GM12878 (cell line): ENCODE measurements around the gene DNAJC15. TPM values are rescaled to one million over a fixed set of nuclear protein-coding genes. Genes with fewer than 3 reads are reported as not detected.

Source experiments
- ATAC-seq: fragments of 200-7000 bp; cut with Tn5 transposase; 3 replicates; pipeline ENCODE4 v1.9.1; 2020; ENCODE audit warnings: mild to moderate bottlenecking, moderate library complexity
- BruUV-seq: library from RNA; stranded (reverse); fragments of 400-500 nt; replicated peaks from 2 replicates; lab custom pipeline; 2021; lab: Mats Ljungman, UMichigan
- CTCF ChIA-PET: fragments of 300-600 bp; sonication (Branson Sonifier 250); formaldehyde crosslinking; extraction: SDS; loops from one replicate; lab custom pipeline; 2021; ENCODE audit warnings: inconsistent platforms; lab: Yijun Ruan, JAX
- POLR2A ChIA-PET: fragments of 350-600 bp; formaldehyde crosslinking; extraction: SDS; loops from one replicate; lab custom pipeline; 2021; ENCODE audit warnings: inconsistent platforms; lab: Charles Lee
- RAD21 ChIA-PET: fragments of 300-600 bp; sonication (Branson Sonifier 250); formaldehyde crosslinking; loops from one replicate; lab custom pipeline; 2023; ENCODE audit warnings: antibody characterized with exemption; ENCODE audit not compliant: unreplicated experiment; lab: Charles Lee
- SMC1A ChIA-PET: fragments of 300-600 bp; sonication (Branson Sonifier 250); formaldehyde crosslinking; loops from one replicate; lab custom pipeline; 2023; ENCODE audit not compliant: unreplicated experiment, uncharacterized antibody; lab: Charles Lee
- DNase-seq: peaks from one replicate; pipeline ENCODE4 v3.0.0-alpha.2; 2011; ENCODE audit warnings: low read depth, low spot score
- FAIRE-seq: peaks from 3 replicates; lab custom pipeline; 2011; peaks lifted over from hg19 to GRCh38; lab: Jason Lieb, UNC
- H2AFZ ChIP-seq: 2 replicates; pipeline ENCODE4 v1.6.0; 2011; ENCODE audit warnings: low read depth, low read length, control low read depth; ENCODE audit not compliant: control insufficient read depth
- H3K27ac ChIP-seq: 2 replicates; pipeline ENCODE4 v1.5.1; 2011; ENCODE audit warnings: control low read depth; ENCODE audit not compliant: control insufficient read depth, insufficient read depth
- H3K27me3 ChIP-seq, 2 experiments: replicated peaks in 1 of 2; 2 replicates each; pipeline versions ENCODE4 v1.6.0 to v1.6.1; 2011; ENCODE audit warnings: low read length in 1 of 2; ENCODE audit not compliant: control insufficient read depth in 2 of 2, insufficient read depth in 2 of 2
- H3K36me3 ChIP-seq, 2 experiments: 2 replicates each; pipeline ENCODE4 v1.5.1; 2011; ENCODE audit warnings: low read length in 1 of 2; ENCODE audit not compliant: control insufficient read depth in 2 of 2, insufficient read depth in 2 of 2
- H3K4me1 ChIP-seq: 2 replicates; pipeline ENCODE4 v1.6.1; 2011; ENCODE audit warnings: mild to moderate bottlenecking, low read length, moderate library complexity, mixed read lengths; ENCODE audit not compliant: control insufficient read depth, insufficient read depth
- H3K4me2 ChIP-seq: 2 replicates; pipeline ENCODE4 v1.6.0; 2011; ENCODE audit warnings: control low read depth; ENCODE audit not compliant: control insufficient read depth, insufficient read depth
- H3K4me3 ChIP-seq: fragments of 200-600 bp; sonication (generic); 2 replicates; pipeline ENCODE4 v1.5.1; 2016
- H3K79me2 ChIP-seq: 2 replicates; pipeline ENCODE4 v1.6.0; 2011; ENCODE audit warnings: low read length; ENCODE audit not compliant: control insufficient read depth, insufficient read depth
- H3K9ac ChIP-seq: 2 replicates; pipeline ENCODE4 v1.8.0; 2011; ENCODE audit warnings: low read length, control low read depth, mixed read lengths; ENCODE audit not compliant: control insufficient read depth, insufficient read depth
- H3K9me3 ChIP-seq: replicated peaks from 3 replicates; pipeline ENCODE4 v1.5.1; 2011; ENCODE audit warnings: mild to moderate bottlenecking, low read length; ENCODE audit not compliant: control insufficient read depth, insufficient read depth
- H4K20me1 ChIP-seq: 2 replicates; pipeline ENCODE4 v1.6.0; 2011; ENCODE audit not compliant: control insufficient read depth, insufficient read depth
- CBX5 ChIP-seq: sonication (generic); IDR thresholded peaks from 2 replicates; pipeline ENCODE4 v1.6.1; 2016; ENCODE audit warnings: low read depth, moderate library complexity, mild to moderate bottlenecking, inconsistent platforms
- CEBPB ChIP-seq, 2 experiments: fragments of 150-350 bp in 1 of 2; IDR thresholded peaks; 2 replicates each; pipeline ENCODE4 v1.6.1; 2012 to 2014; ENCODE audit warnings: low read depth in 2 of 2, low read length in 2 of 2, borderline replicate concordance in 1 of 2, inconsistent platforms in 1 of 2
- CHD1 ChIP-seq: IDR thresholded peaks from 2 replicates; pipeline ENCODE4 v1.6.1; 2012; ENCODE audit warnings: low read depth, low read length, improper control_type of control experiment
- JUND ChIP-seq: IDR thresholded peaks from 2 replicates; pipeline ENCODE4 v1.6.1; 2012; ENCODE audit warnings: low read depth, mild to moderate bottlenecking, low read length, improper control_type of control experiment, moderate library complexity
- PAX5 ChIP-seq: IDR thresholded peaks from 2 replicates; pipeline ENCODE4 v1.6.1; 2011; ENCODE audit warnings: low read depth, low read length, borderline replicate concordance
- POLR2AphosphoS2 ChIP-seq: IDR thresholded peaks from 2 replicates; pipeline ENCODE4 v1.6.1; 2011; ENCODE audit warnings: low read depth, mild to moderate bottlenecking, low read length, improper control_type of control experiment, moderate library complexity
- SP1 ChIP-seq: IDR thresholded peaks from one replicate; pipeline ENCODE4 v1.6.1; 2011; ENCODE audit warnings: low read depth, low read length
- SREBF2 ChIP-seq: IDR thresholded peaks from 2 replicates; pipeline ENCODE4 v1.6.1; 2012; ENCODE audit warnings: mild to moderate bottlenecking, low read length
- SUZ12 ChIP-seq: fragments of 200-600 bp; sonication (generic); IDR thresholded peaks from one replicate; pipeline ENCODE4 v1.6.1; 2018; ENCODE audit warnings: antibody characterized with exemption, mild to moderate bottlenecking; ENCODE audit not compliant: unreplicated experiment
- WGBS: methylation state at CpG from one replicate; pipeline ENCODE4 v1.1.6; 2016; ENCODE audit warnings: low lambda C conversion rate; ENCODE audit not compliant: insufficient replicate concordance, insufficient coverage; ENCODE audit errors: missing lambda C conversion rate; 5-methylcytosine and 5-hydroxymethylcytosine counted together
- in situ Hi-C: fragments of 300-500 bp; cut with MboI; formaldehyde crosslinking; loops from 9 replicates; pipeline ENCODE4 v1.14.3; 2018; ENCODE audit warnings: mixed read lengths
- intact Hi-C: fragments of 100-400 bp; cut with micrococcal nuclease; formaldehyde crosslinking; loops from one replicate; pipeline ENCODE4 v1.14.2; 2022; ENCODE audit not compliant: unreplicated experiment
- polyA plus RNA-seq, 11 experiments: library from polyadenylated mRNA; depleted of rRNA in 4 of 11; unstranded in 6 of 11; stranded (reverse) in 5 of 11; fragments of >200 nt; fragmentation: Nextera tagmentation in 4 of 11; fragmentation: Illumina TruSeq in 1 of 11; extraction: Ambion mirVana in 4 of 11; extraction: Trizol in 1 of 11; gene quantifications; 1 replicate in 1 of 11; 2 replicates in 10 of 11; pipeline versions ENCODE4 v1.2.1 to v1.2.3, GENCODE V29; 2011 to 2016; ENCODE audit warnings: inconsistent platforms in 2 of 11, missing spikeins in 2 of 11, low read depth in 1 of 11
- total RNA-seq, 4 experiments: library from RNA; depleted of rRNA in 3 of 4; stranded (reverse); fragments of >200 nt in 3 of 4; fragmentation: Illumina TruSeq in 1 of 4; extraction: Trizol in 1 of 4; gene quantifications; 2 replicates each; pipeline versions ENCODE4 v1.2.1 to v1.2.3, GENCODE V29; 2013 to 2021
- TF ChIP-seq, protein P1 (sequence below): fragments of 450-650 bp; IDR thresholded peaks from 2 replicates; pipeline ENCODE4 v1.6.1; 2017; ENCODE audit warnings: low read depth, mild to moderate bottlenecking, moderate library complexity
- TF ChIP-seq, protein P2 (sequence below): fragments of 450-650 bp; formaldehyde crosslinking; IDR thresholded peaks from 2 replicates; pipeline ENCODE4 v1.4.0; 2020; ENCODE audit warnings: mild to moderate bottlenecking, moderate library complexity
- TF ChIP-seq, protein P3 (sequence below): IDR thresholded peaks from 2 replicates; pipeline ENCODE4 v1.6.1; 2012; ENCODE audit warnings: low read length, inconsistent platforms
- TF ChIP-seq, protein P4 (sequence below): fragments of 450-650 bp; IDR thresholded peaks from 2 replicates; pipeline ENCODE4 v1.6.1; 2016; ENCODE audit warnings: mild to moderate bottlenecking, moderate library complexity, borderline replicate concordance

DNAJC15 gene
- total and polyA plus RNA-seq, 10 of the 15 experiments (the other 5 are each of a cell fraction or from before 2014, with no cell fraction given): 13.1 to 104 (median 54.4) TPM

DNA sequence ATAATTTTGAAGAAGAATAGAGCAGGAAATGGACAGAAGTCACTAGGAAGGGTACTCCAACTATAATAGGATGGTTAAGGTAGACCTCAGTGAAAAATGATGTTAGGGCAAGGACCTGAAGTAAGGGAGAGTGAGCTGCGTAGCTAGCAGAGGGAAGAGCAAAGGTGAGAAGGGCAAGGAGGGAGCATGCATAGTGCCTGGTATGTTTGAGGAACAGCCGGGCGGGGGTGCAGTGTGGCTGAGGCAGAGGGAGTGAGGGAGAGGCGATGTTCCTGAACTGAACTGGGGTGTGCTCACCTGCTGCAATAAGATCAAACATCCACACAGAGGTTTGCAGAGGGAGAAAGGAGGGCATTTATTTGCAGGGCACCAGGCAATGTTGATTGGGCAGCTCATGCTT, 110.4 kb downstream of the DNAJC15 start:
- BruUV-seq: no TSS peak
- FAIRE-seq (no peak), ATAC-seq (no peak), DNase-seq (no peak)
- in situ Hi-C loops: no loop called here
- Histone ChIP-seq H2AFZ (no peak overlapping the region), H3K9me3 (no peaks in the 10 kb centered on the region), H3K4me2 (no peak overlapping the region), H3K36me3 (no peaks in the 10 kb centered on the region), H4K20me1 (no peaks in the 10 kb centered on the region), H3K4me1 (no peaks in the 10 kb centered on the region), H3K79me2 (no peaks in the 10 kb centered on the region), H3K27ac (no peak overlapping the region), H3K27me3 (no peaks in the 10 kb centered on the region; a peak in 2 of 4 replicates), H3K4me3 (no peak overlapping the region), H3K9ac (no peak overlapping the region)
- WGBS: 84% methylated on average over 4 of the region's 4 CpGs
- ChIA-PET SMC1A (interaction anchor here (1.2 to 3.4 kb wide), 6 partner anchors 9 to 538 kb away, joined by 4 to 29 read pairs (median 6); no protein-coding TSS in a partner anchor), RAD21 (interaction anchor here (1.0 to 1.8 kb wide), 3 partner anchors 53 to 258 kb away, joined by 3 to 5 read pairs (median 3); no protein-coding TSS in a partner anchor), CTCF (interaction anchor here (0.7 to 5.0 kb wide), 5 partner anchors 162 to 518 kb away, joined by 3 to 51 read pairs (median 4); no protein-coding TSS in a partner anchor), POLR2A (no interaction called here)
- intact Hi-C loops: loop anchor here (2.0 kb wide), 1 partner anchor 163 kb away; no protein-coding TSS in a partner anchor
- TF ChIP-seq CHD1 (no peak), JUND (no peak), SP1 (no peak), PAX5 (no peak), SUZ12 (no peak), POLR2AphosphoS2 (no peak), CBX5 (no peak), SREBF2 (no peak), CEBPB (IDR thresholded peaks at IDR 0.05; ENCODE audit: borderline replicate concordance in 1 of 2, low read depth in 2 of 2, low read length in 2 of 2) (no peak)
- TF ChIP-seq, protein P1, sequence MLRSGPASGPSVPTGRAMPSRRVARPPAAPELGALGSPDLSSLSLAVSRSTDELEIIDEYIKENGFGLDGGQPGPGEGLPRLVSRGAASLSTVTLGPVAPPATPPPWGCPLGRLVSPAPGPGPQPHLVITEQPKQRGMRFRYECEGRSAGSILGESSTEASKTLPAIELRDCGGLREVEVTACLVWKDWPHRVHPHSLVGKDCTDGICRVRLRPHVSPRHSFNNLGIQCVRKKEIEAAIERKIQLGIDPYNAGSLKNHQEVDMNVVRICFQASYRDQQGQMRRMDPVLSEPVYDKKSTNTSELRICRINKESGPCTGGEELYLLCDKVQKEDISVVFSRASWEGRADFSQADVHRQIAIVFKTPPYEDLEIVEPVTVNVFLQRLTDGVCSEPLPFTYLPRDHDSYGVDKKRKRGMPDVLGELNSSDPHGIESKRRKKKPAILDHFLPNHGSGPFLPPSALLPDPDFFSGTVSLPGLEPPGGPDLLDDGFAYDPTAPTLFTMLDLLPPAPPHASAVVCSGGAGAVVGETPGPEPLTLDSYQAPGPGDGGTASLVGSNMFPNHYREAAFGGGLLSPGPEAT: no peak
- TF ChIP-seq, protein P2, sequence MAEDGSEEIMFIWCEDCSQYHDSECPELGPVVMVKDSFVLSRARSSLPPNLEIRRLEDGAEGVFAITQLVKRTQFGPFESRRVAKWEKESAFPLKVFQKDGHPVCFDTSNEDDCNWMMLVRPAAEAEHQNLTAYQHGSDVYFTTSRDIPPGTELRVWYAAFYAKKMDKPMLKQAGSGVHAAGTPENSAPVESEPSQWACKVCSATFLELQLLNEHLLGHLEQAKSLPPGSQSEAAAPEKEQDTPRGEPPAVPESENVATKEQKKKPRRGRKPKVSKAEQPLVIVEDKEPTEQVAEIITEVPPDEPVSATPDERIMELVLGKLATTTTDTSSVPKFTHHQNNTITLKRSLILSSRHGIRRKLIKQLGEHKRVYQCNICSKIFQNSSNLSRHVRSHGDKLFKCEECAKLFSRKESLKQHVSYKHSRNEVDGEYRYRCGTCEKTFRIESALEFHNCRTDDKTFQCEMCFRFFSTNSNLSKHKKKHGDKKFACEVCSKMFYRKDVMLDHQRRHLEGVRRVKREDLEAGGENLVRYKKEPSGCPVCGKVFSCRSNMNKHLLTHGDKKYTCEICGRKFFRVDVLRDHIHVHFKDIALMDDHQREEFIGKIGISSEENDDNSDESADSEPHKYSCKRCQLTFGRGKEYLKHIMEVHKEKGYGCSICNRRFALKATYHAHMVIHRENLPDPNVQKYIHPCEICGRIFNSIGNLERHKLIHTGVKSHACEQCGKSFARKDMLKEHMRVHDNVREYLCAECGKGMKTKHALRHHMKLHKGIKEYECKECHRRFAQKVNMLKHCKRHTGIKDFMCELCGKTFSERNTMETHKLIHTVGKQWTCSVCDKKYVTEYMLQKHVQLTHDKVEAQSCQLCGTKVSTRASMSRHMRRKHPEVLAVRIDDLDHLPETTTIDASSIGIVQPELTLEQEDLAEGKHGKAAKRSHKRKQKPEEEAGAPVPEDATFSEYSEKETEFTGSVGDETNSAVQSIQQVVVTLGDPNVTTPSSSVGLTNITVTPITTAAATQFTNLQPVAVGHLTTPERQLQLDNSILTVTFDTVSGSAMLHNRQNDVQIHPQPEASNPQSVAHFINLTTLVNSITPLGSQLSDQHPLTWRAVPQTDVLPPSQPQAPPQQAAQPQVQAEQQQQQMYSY (CRISPR knock-in tag): no peak
- TF ChIP-seq, protein P3, sequence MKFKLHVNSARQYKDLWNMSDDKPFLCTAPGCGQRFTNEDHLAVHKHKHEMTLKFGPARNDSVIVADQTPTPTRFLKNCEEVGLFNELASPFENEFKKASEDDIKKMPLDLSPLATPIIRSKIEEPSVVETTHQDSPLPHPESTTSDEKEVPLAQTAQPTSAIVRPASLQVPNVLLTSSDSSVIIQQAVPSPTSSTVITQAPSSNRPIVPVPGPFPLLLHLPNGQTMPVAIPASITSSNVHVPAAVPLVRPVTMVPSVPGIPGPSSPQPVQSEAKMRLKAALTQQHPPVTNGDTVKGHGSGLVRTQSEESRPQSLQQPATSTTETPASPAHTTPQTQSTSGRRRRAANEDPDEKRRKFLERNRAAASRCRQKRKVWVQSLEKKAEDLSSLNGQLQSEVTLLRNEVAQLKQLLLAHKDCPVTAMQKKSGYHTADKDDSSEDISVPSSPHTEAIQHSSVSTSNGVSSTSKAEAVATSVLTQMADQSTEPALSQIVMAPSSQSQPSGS: no peak
- TF ChIP-seq, protein P4, sequence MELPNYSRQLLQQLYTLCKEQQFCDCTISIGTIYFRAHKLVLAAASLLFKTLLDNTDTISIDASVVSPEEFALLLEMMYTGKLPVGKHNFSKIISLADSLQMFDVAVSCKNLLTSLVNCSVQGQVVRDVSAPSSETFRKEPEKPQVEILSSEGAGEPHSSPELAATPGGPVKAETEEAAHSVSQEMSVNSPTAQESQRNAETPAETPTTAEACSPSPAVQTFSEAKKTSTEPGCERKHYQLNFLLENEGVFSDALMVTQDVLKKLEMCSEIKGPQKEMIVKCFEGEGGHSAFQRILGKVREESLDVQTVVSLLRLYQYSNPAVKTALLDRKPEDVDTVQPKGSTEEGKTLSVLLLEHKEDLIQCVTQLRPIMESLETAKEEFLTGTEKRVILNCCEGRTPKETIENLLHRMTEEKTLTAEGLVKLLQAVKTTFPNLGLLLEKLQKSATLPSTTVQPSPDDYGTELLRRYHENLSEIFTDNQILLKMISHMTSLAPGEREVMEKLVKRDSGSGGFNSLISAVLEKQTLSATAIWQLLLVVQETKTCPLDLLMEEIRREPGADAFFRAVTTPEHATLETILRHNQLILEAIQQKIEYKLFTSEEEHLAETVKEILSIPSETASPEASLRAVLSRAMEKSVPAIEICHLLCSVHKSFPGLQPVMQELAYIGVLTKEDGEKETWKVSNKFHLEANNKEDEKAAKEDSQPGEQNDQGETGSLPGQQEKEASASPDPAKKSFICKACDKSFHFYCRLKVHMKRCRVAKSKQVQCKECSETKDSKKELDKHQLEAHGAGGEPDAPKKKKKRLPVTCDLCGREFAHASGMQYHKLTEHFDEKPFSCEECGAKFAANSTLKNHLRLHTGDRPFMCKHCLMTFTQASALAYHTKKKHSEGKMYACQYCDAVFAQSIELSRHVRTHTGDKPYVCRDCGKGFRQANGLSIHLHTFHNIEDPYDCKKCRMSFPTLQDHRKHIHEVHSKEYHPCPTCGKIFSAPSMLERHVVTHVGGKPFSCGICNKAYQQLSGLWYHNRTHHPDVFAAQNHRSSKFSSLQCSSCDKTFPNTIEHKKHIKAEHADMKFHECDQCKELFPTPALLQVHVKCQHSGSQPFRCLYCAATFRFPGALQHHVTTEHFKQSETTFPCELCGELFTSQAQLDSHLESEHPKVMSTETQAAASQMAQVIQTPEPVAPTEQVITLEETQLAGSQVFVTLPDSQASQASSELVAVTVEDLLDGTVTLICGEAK: no peak
